Suprapubic skin (tissue), 3 donors: ENCODE data around the gene NEUROD4.

ENCODE experiments used
- CTCF ChIP-seq, 2 donors: fragments of 200-600 bp in 1 of 2; fragments of 450-650 bp in 1 of 2; sonication (generic) in 1 of 2; IDR thresholded peaks; one replicate each; pipeline ENCODE4 v1.5.1; 2016 to 2019; ENCODE audit warnings: antibody characterized with exemption in 2 of 2, mild to moderate bottlenecking in 1 of 2, moderate library complexity in 1 of 2
- EP300 ChIP-seq: sonication (generic); formaldehyde crosslinking; IDR thresholded peaks from one replicate; pipeline ENCODE4 v1.6.1; 2017; ENCODE audit warnings: antibody characterized with exemption

GRCh38 chr12:55008944-55009585 is 10.7 kb upstream of the NEUROD4 start:
- TF ChIP-seq CTCF (IDR thresholded peaks at IDR 0.05) = no peak
- no peak for TF ChIP-seq EP300
